ENCODE measurements around the gene ATP5F1E. TPM values are rescaled to one million over a fixed set of nuclear protein-coding genes. Genes with fewer than 3 reads are reported as not detected.

The ATP5F1E gene
- total RNA-seq, 1 experiment from 2014 or later: 84.8 TPM

GRCh38 chr20:59018817-59019216 lies 13.3 kb downstream of the ATP5F1E start:
- ChIA-PET POLR2A (ENCODE audit: unreplicated experiment) (no interaction called here), CTCF (no interaction called here)
- peaks cover 29% of the 10 kb centered on the region for H3F3A ChIP-seq (ENCODE audit: insufficient read depth, low read depth)
- no peak overlapping the region for H2AFZ ChIP-seq
- no peaks in the 10 kb centered on the region for H3K36me3 ChIP-seq (ENCODE audit: low read depth)
- TF ChIP-seq, protein P1, sequence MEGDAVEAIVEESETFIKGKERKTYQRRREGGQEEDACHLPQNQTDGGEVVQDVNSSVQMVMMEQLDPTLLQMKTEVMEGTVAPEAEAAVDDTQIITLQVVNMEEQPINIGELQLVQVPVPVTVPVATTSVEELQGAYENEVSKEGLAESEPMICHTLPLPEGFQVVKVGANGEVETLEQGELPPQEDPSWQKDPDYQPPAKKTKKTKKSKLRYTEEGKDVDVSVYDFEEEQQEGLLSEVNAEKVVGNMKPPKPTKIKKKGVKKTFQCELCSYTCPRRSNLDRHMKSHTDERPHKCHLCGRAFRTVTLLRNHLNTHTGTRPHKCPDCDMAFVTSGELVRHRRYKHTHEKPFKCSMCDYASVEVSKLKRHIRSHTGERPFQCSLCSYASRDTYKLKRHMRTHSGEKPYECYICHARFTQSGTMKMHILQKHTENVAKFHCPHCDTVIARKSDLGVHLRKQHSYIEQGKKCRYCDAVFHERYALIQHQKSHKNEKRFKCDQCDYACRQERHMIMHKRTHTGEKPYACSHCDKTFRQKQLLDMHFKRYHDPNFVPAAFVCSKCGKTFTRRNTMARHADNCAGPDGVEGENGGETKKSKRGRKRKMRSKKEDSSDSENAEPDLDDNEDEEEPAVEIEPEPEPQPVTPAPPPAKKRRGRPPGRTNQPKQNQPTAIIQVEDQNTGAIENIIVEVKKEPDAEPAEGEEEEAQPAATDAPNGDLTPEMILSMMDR (conservative IDR thresholded peaks at IDR 0.05): no peak
- TF ChIP-seq EZH2 (IDR thresholded peaks at IDR 0.05; ENCODE audit: low read depth): no peak
- H3K27me3 ChIP-seq (ENCODE audit: insufficient read depth, low read depth): no peaks in the 10 kb centered on the region
- no peaks in the 10 kb centered on the region for H4K20me1 ChIP-seq (ENCODE audit: insufficient read depth)
- H3K4me1 ChIP-seq (replicated peaks; ENCODE audit: insufficient read depth): peaks cover 36% of the 10 kb centered on the region
- no peaks in the 10 kb centered on the region for H3K9me3 ChIP-seq (ENCODE audit: insufficient read depth, low read depth)
- no peaks in the 10 kb centered on the region for H3K9me2 ChIP-seq (ENCODE audit: insufficient read depth)
- intact Hi-C loops (cut with micrococcal nuclease; ENCODE audit: unreplicated experiment): no loop called here
- H3K27ac ChIP-seq: no peak overlapping the region
- no peak overlapping the region for H3K4me3 ChIP-seq
- no peak for DNase-seq
- no peak overlapping the region for H3K4me2 ChIP-seq
- H3K79me2 ChIP-seq (ENCODE audit: low read depth): no peaks in the 10 kb centered on the region
- no TSS peak for BruUV-seq (replicated peaks)

GRCh38 chr20:59017493-59018231 lies 14.5 kb downstream of the ATP5F1E start:
- Histone ChIP-seq H3F3A (ENCODE audit: insufficient read depth, low read depth) (peaks cover 27% of the 10 kb centered on the region), H3K9me3 (ENCODE audit: insufficient read depth, low read depth) (no peaks in the 10 kb centered on the region), H3K9me2 (ENCODE audit: insufficient read depth) (no peaks in the 10 kb centered on the region), H4K20me1 (ENCODE audit: insufficient read depth) (no peaks in the 10 kb centered on the region), H3K27ac (no peak overlapping the region), H3K79me2 (ENCODE audit: low read depth) (no peaks in the 10 kb centered on the region), H3K36me3 (ENCODE audit: low read depth) (no peaks in the 10 kb centered on the region), H3K4me3 (no peak overlapping the region), H2AFZ (no peak overlapping the region), H3K27me3 (ENCODE audit: insufficient read depth, low read depth) (no peaks in the 10 kb centered on the region), H3K4me1 (replicated peaks; ENCODE audit: insufficient read depth) (peaks cover 36% of the 10 kb centered on the region), H3K4me2 (no peak overlapping the region)
- ChIA-PET POLR2A (ENCODE audit: unreplicated experiment) (no interaction called here), CTCF (no interaction called here)
- TF ChIP-seq, protein P1 (conservative IDR thresholded peaks at IDR 0.05): no peak
- no peak for TF ChIP-seq EZH2 (IDR thresholded peaks at IDR 0.05; ENCODE audit: low read depth)
- intact Hi-C loops (cut with micrococcal nuclease; ENCODE audit: unreplicated experiment): no loop called here
- BruUV-seq (replicated peaks): no TSS peak
- DNase-seq: no peak

DNA sequence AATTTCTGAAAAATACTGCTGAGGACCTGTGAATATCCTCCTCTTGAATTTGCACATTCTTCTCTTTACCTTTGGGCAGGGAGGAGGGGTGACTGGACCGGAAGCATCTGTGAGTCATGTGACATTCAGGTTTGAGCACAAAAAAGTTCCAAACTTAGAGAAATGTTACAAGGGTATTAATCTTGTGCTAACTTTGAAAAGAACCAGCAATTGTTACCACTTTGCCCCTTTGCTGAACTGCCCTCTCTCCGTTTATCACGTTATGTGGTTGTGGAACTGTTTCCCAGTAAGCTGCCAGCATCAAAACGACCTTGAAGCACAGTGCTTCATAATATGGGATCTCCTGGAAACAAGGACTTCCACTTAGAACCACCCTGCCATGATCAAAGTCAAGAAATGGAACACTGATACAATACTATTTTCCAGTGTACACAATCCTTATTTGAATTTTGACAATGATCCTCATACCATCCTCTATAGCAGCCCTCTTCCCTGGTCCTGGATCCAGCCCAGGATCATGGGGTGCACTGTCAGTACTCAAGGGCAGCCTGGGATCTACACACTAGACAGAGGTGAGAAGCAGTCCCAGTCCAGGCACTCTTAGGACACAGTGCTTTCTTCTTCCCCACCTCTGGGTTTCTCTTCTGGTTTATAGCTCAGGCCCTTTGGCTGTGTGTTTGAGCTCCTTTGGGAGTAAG lies 15.2 kb downstream of the ATP5F1E start:
- Histone ChIP-seq H3K27ac (no peak overlapping the region), H3K36me3 (ENCODE audit: low read depth) (no peaks in the 10 kb centered on the region), H3K4me1 (replicated peaks; ENCODE audit: insufficient read depth) (peaks cover 29% of the 10 kb centered on the region), H3K79me2 (ENCODE audit: low read depth) (no peaks in the 10 kb centered on the region), H3K9me3 (ENCODE audit: insufficient read depth, low read depth) (no peaks in the 10 kb centered on the region), H3K4me2 (no peak overlapping the region), H3K27me3 (ENCODE audit: insufficient read depth, low read depth) (no peaks in the 10 kb centered on the region), H2AFZ (no peak overlapping the region), H4K20me1 (ENCODE audit: insufficient read depth) (no peaks in the 10 kb centered on the region), H3F3A (ENCODE audit: insufficient read depth, low read depth) (peaks cover 23% of the 10 kb centered on the region), H3K9me2 (ENCODE audit: insufficient read depth) (no peaks in the 10 kb centered on the region), H3K4me3 (no peak overlapping the region)
- intact Hi-C loops (cut with micrococcal nuclease; ENCODE audit: unreplicated experiment): no loop called here
- BruUV-seq (replicated peaks): no TSS peak
- DNase-seq: no peak
- TF ChIP-seq, protein P1 (conservative IDR thresholded peaks at IDR 0.05): no peak
- no peak for TF ChIP-seq EZH2 (IDR thresholded peaks at IDR 0.05; ENCODE audit: low read depth)
- ChIA-PET CTCF (no interaction called here), POLR2A (ENCODE audit: unreplicated experiment) (no interaction called here)

Data from PC-9 (cell line).